Fibroblast of lung (primary cell): Measurements from ENCODE around the gene PRKCI. TPM values are rescaled to one million over a fixed set of nuclear protein-coding genes. Genes with fewer than 3 reads are reported as not detected.
A peak's percentile ranks its signal among the peaks of the same experiment; 100 is the strongest.
"Not testable (repeated sequence)": the region's sequence is repeated elsewhere in the genome, so short reads cannot be mapped to it uniquely, and the experiment has no call there.

Experiments
- DNase-seq, 2 donors: peaks; one replicate each; pipeline versions ENCODE4 v3.0.0 to v3.0.0-alpha.2; 2010; ENCODE audit warnings: low read depth in 2 of 2
- H2AFZ ChIP-seq: 2 replicates; pipeline ENCODE4 v1.5.1; 2012; ENCODE audit warnings: low read length, control low read depth, inconsistent platforms
- H3K27ac ChIP-seq: 2 replicates; pipeline ENCODE4 v1.5.1; 2011; ENCODE audit warnings: low read length, control low read depth; ENCODE audit not compliant: insufficient read depth
- H3K27me3 ChIP-seq: 2 replicates; pipeline ENCODE4 v1.5.1; 2011; ENCODE audit warnings: mild to moderate bottlenecking, low read length; ENCODE audit not compliant: control insufficient read depth, insufficient read depth
- H3K36me3 ChIP-seq: 2 replicates; pipeline ENCODE4 v1.5.1; 2011; ENCODE audit warnings: low read length; ENCODE audit not compliant: control insufficient read depth, insufficient read depth
- H3K4me1 ChIP-seq: 2 replicates; pipeline ENCODE4 v1.5.1; 2011; ENCODE audit warnings: low read length; ENCODE audit not compliant: control insufficient read depth, insufficient read depth; ENCODE audit errors: extremely low read depth
- H3K4me2 ChIP-seq: 2 replicates; pipeline ENCODE4 v1.5.1; 2011; ENCODE audit warnings: low read length, control low read depth; ENCODE audit not compliant: insufficient read depth; ENCODE audit errors: extremely low read depth
- H3K4me3 ChIP-seq, 4 experiments: fragments of 200-600 bp in 1 of 4; sonication (generic) in 1 of 4; replicated peaks in 1 of 4; 2 replicates each; pipeline ENCODE4 v1.5.1; 2011 to 2016; ENCODE audit warnings: low read length in 4 of 4, low read depth in 3 of 4, mild to moderate bottlenecking in 3 of 4, control low read depth in 2 of 4, inconsistent platforms in 1 of 4, mixed read lengths in 1 of 4; ENCODE audit not compliant: insufficient read depth in 1 of 4; ENCODE audit errors: control extremely low read depth in 1 of 4
- H3K79me2 ChIP-seq: 2 replicates; pipeline ENCODE4 v1.5.1; 2012; ENCODE audit warnings: mild to moderate bottlenecking, low read length, inconsistent platforms; ENCODE audit not compliant: control insufficient read depth, insufficient read depth
- H3K9ac ChIP-seq: 2 replicates; pipeline ENCODE4 v1.5.1; 2011; ENCODE audit warnings: mild to moderate bottlenecking, low read length, control low read depth; ENCODE audit not compliant: insufficient read depth
- H3K9me3 ChIP-seq: 2 replicates; pipeline ENCODE4 v1.5.1; 2012; ENCODE audit warnings: low read depth, low read length; ENCODE audit not compliant: control insufficient read depth, insufficient read depth
- H4K20me1 ChIP-seq: 2 replicates; pipeline ENCODE4 v1.5.1; 2011; ENCODE audit warnings: low read length; ENCODE audit not compliant: control insufficient read depth, insufficient read depth; ENCODE audit errors: extremely low read depth
- CTCF ChIP-seq, 2 donors: IDR thresholded peaks in 1 of 2; conservative IDR thresholded peaks in 1 of 2; 1 replicate in 1 of 2; 2 replicates in 1 of 2; pipeline ENCODE4 v1.5.1; 2011 to 2012; ENCODE audit warnings: low read length in 2 of 2, control low read depth in 1 of 2, inconsistent platforms in 1 of 2, low read depth in 1 of 2, mild to moderate bottlenecking in 1 of 2
- EZH2 ChIP-seq: IDR thresholded peaks from 2 replicates; pipeline ENCODE4 v1.5.1; 2012; ENCODE audit warnings: low read length, control low read depth, mild to moderate bottlenecking; ENCODE audit errors: missing control alignments
- polyA plus RNA-seq, 2 donors: library from polyadenylated mRNA; depleted of rRNA in 1 of 2; stranded (reverse) in 1 of 2; unstranded in 1 of 2; fragments of >200 nt; gene quantifications; 2 replicates each; pipeline ENCODE4 v1.2.1, GENCODE V29; 2011 to 2012; ENCODE audit warnings: missing spikeins in 1 of 2
- total RNA-seq: library from RNA; depleted of rRNA; stranded (reverse); fragments of >200 nt; gene quantifications from 2 replicates; pipeline ENCODE4 v1.2.1, GENCODE V29; 2014

Gene PRKCI
- total and polyA plus RNA-seq, 2 donors (not counting 1 experiment from before 2014, with no cell fraction given) = 68.7 to 80.3 TPM

- no peaks in the 10 kb centered on the region for H3K9me3 ChIP-seq
- no peak overlapping the region for H3K4me2 ChIP-seq
- H3K36me3 ChIP-seq = no peaks in the 10 kb centered on the region
- no peak for DNase-seq
- no peak overlapping the region for H3K4me3 ChIP-seq
- no peak overlapping the region for H3K9ac ChIP-seq
- H4K20me1 ChIP-seq = no peaks in the 10 kb centered on the region
- no peaks in the 10 kb centered on the region for H3K4me1 ChIP-seq
- H3K79me2 ChIP-seq = no peaks in the 10 kb centered on the region
- no peak for TF ChIP-seq EZH2
- no peak for TF ChIP-seq CTCF (conservative IDR thresholded peaks at IDR 0.05 in 1 of 2, IDR thresholded peaks at IDR 0.05 in 1 of 2; ENCODE audit: low read depth in 1 of 2, low read length in 2 of 2)
- no peaks in the 10 kb centered on the region for H3K27me3 ChIP-seq
- H3K27ac ChIP-seq = no peak overlapping the region
- H2AFZ ChIP-seq = no peak overlapping the region
These were observed 105.0 kb downstream of the PRKCI start for GRCh38 chr3:170327040-170327808.

- DNase-seq, H3K9me3 ChIP-seq, H3K9ac ChIP-seq, H2AFZ ChIP-seq, H3K4me3 ChIP-seq, H4K20me1 ChIP-seq, H3K27me3 ChIP-seq, H3K4me2 ChIP-seq, H3K27ac ChIP-seq, H3K4me1 ChIP-seq, H3K36me3 ChIP-seq, H3K79me2 ChIP-seq: not testable (repeated sequence)
These were observed 105.8 kb downstream of the PRKCI start for GRCh38 chr3:170327868-170328548.

- Histone ChIP-seq H3K36me3 (no peaks in the 10 kb centered on the region), H3K4me3 (no peak overlapping the region), H3K9me3 (no peaks in the 10 kb centered on the region), H3K9ac (no peak overlapping the region), H3K27me3 (no peaks in the 10 kb centered on the region), H3K27ac (no peak overlapping the region), H3K4me1 (no peaks in the 10 kb centered on the region), H3K79me2 (no peaks in the 10 kb centered on the region), H2AFZ (no peak overlapping the region), H4K20me1 (no peaks in the 10 kb centered on the region), H3K4me2 (no peak overlapping the region)
- DNase-seq = peak; percentile 43 to 63
- TF ChIP-seq EZH2 (no peak), CTCF (conservative IDR thresholded peaks at IDR 0.05 in 1 of 2, IDR thresholded peaks at IDR 0.05 in 1 of 2; ENCODE audit: low read depth in 1 of 2, low read length in 2 of 2) (no peak)
These were observed 108.1 kb downstream of the PRKCI start for GRCh38 chr3:170330366-170330765.
